OCI-LY7 (cell line): Measurements from ENCODE around the gene OSBPL3.

Source experiments
- EZH2phosphoT487 ChIP-seq: fragments of 200-600 bp; sonication (generic); IDR thresholded peaks from 2 replicates; pipeline ENCODE4 v1.6.1; 2018; ENCODE audit warnings: low read depth, borderline replicate concordance, mild to moderate bottlenecking, mixed run types, antibody characterized with exemption, low read length, moderate library complexity, mixed read lengths
- TF ChIP-seq, protein P1 (sequence below): fragments of 200-600 bp; sonication (generic); conservative IDR thresholded peaks from 2 replicates; pipeline ENCODE4 v1.5.1; 2014; ENCODE audit warnings: mild to moderate bottlenecking, antibody characterized with exemption, low read length, moderate library complexity, mixed read lengths

DNA sequence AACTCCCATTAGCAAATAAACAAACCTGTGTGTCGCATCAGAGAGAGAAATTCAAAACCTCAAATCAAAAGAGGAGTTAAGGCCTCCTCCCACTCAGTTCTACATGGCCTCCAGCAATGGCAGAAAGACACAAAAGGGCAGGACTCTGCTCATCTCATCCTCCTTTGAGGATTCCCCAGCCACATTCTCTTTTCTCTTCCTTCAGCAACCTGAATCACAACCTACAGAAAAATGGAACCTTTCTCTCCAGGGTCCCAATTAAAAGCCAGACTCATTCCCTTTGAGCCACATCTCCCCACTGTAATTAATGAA is 7.9 kb downstream of the OSBPL3 start:
- no peak for TF ChIP-seq EZH2phosphoT487
- TF ChIP-seq, protein P1, sequence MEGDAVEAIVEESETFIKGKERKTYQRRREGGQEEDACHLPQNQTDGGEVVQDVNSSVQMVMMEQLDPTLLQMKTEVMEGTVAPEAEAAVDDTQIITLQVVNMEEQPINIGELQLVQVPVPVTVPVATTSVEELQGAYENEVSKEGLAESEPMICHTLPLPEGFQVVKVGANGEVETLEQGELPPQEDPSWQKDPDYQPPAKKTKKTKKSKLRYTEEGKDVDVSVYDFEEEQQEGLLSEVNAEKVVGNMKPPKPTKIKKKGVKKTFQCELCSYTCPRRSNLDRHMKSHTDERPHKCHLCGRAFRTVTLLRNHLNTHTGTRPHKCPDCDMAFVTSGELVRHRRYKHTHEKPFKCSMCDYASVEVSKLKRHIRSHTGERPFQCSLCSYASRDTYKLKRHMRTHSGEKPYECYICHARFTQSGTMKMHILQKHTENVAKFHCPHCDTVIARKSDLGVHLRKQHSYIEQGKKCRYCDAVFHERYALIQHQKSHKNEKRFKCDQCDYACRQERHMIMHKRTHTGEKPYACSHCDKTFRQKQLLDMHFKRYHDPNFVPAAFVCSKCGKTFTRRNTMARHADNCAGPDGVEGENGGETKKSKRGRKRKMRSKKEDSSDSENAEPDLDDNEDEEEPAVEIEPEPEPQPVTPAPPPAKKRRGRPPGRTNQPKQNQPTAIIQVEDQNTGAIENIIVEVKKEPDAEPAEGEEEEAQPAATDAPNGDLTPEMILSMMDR = no peak
